NK-92 treated with Interleukin-12 subunit alpha and Interleukin-12 subunit beta, amount 100 ng/mL, for 24 hours (cell line): ENCODE measurements around the gene EEF1E1.

Experiments
- DNase-seq: peaks from one replicate; lab custom pipeline; 2025; lab: John Stamatoyannopoulos, UW

EEF1E1 gene

DNA sequence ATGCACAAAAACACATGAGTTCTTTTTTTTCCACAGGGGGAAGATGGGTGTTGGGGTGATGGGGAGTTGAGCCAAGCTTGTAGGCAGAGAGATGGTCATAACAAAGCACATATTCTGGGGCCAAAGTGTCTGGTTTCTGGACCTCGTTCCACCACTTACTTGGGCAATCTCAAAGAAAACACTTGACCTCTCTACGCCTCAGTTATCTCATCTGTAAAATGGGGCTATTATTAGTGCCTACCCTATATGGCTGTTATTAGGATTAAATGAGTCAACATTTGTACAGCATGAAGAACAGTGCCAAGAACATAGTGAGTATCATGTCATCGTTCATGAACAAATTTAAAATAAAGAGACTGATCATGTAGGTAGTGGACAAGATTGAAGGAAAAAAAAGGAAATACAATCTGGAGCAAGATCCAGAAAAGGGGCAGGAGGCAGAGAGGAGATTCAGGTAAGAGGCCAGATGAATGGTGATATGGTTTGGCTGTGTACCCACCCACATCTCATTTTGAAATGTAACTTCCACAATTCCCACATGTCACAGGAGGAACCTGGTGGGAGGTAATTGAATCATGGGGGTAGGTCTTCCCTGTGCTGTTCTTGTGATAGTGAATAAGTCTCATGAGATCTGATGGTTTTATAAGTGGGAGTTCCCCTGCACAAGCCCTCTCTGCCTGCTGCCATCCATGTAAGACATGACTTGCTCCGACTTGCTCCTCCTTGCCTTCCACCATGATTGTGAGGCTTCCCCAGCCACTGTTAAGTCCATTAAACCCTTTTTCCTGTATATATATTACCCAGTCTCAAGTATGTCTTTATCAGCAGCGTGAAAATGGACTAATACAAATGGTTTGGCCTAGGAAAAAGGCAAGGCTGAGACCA lies 14.2 kb downstream of the EEF1E1 start:
- DNase-seq = no peak

DNA sequence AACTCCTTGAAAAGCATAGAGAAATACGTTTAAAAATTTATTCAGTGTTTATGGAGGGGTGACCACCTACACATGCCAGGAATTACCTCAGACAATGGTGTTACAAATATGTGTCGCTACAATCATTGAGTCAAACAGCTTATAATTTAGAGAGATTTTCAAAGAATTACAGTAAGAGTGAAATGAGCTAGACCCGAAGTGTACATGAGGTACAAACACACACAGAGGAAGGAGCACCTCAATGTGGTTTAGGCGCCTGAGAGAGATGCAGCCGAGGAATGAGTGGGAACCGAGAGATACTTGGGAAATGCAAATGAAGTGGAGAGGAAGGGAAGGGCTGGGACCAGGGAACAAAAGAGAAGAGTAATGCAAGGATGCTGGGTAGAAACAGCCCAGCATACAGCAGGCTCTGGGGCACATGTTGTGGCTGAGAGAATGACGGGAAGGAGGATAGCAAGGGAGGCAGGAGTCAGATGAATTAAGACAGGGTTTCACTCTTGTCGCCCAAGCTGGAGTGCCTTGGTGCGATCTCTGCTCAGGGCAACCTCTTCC lies 15.5 kb downstream of the EEF1E1 start:
- DNase-seq = no peak

DNA sequence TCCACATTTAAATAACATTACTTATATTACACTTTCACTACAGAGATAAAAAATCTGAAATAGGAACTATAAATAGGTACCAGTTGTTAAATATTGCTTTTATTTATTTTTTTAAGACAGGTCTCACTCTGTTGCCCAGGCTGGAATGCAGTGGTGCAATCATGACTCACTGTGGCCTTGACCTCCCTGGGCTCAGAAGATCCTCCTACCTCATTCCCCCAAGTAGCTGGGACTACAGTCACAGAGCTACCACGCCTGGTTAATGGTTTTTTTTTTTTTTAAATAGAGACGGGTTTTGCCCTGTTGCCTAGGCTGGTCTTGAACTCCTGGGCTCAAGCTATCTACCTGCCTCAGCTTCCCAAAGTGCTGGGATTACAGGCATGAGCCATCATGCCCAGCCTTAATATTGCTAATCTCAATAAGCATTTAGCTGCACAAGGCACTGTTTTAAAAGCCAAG lies 17.3 kb downstream of the EEF1E1 start:
- peak; percentile 14 for DNase-seq

DNA sequence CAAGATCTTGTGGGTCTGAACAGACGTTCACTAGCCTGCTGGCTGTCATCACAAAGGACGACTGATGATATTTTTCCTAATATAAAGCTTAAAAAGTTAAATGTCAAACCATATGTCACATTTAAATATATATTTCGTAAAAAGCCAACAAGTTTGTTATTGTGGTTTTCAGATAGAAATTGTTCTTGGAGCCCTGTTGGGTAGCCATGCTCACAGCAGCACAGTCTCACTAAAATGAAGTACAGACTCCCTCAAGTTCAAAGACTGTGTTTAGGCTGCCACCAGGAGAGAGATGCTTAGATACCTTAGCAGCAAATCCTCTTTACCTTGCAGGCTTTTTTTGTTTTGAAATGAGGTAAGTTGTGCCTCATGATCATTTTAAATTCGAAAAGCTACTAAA lies 17.8 kb downstream of the EEF1E1 start:
- DNase-seq = no peak

- DNase-seq = no peak
Observed at GRCh38 chr6:8082954-8083858, 19.1 kb downstream of the EEF1E1 start.

- DNase-seq = no peak
Observed at GRCh38 chr6:8082572-8082953, 19.8 kb downstream of the EEF1E1 start.

GRCh38 chr6:8080362-8081151 lies 21.8 kb downstream of the EEF1E1 start:
- DNase-seq = no peak

- no peak for DNase-seq
Observed at GRCh38 chr6:8079126-8079525, 23.2 kb downstream of the EEF1E1 start.

- no peak for DNase-seq
Observed at GRCh38 chr6:8077991-8078390, 24.4 kb downstream of the EEF1E1 start.

GRCh38 chr6:8075704-8076103 lies 26.6 kb downstream of the EEF1E1 start:
- no peak for DNase-seq

DNA sequence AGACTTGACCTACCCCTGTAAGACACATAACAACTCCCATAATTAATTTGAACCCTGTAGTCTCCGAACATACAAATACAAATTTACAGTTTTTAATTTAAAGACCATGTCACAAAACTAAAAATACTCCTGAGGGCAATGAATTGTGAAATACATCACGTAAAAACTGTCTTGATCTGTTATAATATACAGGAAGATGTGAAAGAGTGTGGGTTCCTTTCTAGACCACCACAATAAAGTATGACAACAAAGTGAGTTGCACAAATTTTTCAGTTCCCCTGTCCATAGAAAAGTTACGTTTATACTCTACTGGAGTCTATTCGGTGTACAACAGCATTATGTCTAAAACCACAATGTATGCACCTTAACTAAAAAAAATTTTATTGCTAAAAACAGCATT lies 27.2 kb downstream of the EEF1E1 start:
- no peak for DNase-seq

DNA sequence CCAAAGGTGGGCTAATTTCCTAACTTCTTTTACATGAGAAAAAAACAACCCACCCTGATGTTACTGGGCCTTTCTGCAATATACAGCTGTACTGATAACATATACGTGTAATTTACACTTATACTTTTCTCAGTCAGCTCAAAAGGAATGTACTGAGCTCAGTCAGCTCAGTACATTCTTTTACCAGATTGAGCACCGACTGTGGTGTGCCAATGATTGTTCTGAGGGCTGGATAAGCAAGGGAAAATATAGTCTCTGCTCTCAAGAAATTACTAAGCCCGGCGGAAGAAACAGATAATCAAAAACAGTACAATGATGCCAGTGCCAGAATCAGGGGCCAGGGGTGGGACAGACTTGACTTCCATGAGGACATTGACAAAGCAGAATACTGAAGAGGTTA lies 28.1 kb downstream of the EEF1E1 start:
- DNase-seq = no peak

DNA sequence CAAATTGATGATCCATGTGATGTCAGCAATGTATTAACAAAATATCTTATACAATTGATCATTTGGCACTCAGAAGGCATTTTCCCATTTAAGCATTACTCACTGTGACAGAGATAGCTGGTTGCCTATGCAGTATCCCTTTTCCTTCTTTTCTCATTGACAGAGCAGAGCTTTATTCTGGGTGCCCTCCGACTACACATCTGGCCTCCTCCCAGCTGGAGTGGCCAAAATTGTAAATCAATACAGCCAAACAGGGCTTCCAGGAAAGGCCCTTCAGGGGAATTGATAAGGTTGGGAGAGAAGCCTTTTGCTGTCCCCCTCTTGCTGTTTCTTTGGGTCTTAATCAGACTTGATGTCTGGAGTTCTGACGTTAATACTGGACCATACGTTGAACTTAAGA lies 28.6 kb downstream of the EEF1E1 start:
- no peak for DNase-seq

DNA sequence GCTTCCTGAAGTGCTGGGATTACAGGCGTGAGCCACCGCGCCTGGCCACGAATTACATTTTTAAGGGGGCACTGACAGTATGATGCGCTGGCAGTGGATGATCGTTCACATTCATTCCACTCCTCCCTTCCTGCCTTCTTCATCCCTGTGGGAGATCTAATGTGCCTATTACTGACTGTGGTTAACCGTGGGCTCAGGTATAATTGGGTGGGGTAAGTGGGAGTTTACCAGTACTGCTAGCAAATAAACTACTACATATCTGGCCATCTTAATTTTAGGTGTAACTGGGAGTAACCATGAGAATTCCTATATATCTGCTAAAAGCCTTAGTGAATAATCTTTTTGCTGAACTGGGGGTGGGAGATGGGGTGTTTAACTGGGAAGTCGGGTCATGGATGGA lies 31.6 kb downstream of the EEF1E1 start:
- DNase-seq = no peak

- no peak for DNase-seq
Observed at GRCh38 chr6:8069631-8070284, 32.6 kb downstream of the EEF1E1 start.

DNA sequence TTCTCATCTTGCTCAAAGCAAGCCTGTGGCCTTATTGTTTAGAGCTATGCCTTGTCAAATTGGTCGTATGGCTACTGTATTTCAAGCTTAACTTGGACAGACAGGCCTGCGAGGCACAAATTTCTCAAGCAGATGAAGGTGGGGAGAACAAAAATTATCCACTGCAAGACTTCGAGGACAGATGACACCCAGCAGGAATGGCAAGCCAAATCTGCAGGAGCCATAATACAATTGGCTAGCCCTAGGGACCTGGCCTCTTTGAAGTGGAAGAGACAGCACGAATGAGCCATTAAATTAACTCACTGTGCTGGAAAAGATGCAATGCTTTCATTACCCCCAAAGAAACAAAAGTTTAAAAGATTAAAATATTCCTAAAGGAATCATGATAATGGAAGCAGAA lies 33.2 kb downstream of the EEF1E1 start:
- DNase-seq = no peak

- no peak for DNase-seq
Observed at GRCh38 chr6:8066108-8066507, 36.2 kb downstream of the EEF1E1 start.

DNA sequence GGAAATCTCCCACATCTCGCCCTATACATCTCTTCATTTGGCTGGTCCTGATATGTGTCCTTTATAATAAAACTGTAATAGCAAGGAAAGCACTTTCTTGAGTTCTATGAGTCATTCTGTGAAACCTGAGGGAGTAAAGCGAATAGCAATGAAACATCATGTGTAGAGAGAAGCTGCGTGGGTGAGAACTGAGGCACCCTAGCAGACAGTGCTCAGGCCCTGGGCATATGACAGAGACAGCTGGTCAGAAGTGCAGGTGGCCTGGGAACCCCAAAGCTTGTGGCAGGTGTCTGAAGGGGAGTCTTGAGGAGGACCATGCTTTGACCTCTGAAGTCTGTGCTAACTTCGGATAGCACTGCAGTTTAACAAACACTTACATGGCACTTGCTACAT lies 36.8 kb downstream of the EEF1E1 start:
- no peak for DNase-seq

- no peak for DNase-seq
Observed at GRCh38 chr6:8064638-8065518, 37.5 kb downstream of the EEF1E1 start.
